ENCODE data around the gene DIP2B.

DNA sequence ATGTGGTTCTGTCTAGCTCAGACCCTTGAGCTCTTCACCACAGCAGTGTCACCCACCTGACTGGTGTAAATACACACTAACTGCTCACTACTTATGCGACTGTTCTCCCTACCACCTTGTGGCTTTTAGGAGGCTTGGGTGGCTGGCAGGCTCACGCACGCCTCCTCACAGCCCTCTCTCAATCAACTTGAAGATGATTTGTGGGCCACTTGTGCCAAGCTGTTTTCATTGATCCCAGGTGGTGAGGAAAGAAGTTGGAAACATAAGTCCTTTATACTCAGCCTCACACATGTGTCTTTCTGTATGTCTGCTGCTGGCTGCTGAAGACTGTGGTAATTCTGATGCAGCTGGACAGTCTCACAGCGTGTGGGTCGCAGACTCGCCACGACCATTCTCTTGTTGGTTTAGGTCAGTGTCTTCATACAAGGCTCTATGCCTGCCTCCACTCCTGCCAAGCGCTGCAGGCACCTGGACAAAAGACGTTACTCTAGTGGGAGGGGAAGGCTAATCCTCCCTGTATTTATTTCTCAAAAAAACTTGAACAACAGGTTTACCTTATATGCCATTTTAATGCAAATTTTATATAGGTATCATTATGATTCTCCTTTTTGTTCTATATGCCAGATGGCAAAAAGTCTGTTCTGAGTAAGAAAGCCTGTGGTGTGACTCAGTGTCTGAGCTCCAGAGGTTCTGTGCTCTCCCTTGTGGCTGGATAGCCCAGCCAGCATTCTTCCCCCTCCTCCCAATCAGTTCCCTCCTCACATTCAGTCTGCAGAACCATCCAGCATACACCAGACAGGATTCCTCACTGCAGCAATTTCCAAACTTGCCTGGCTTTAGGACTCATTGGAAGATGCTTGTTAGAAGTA is 115.6 kb downstream of the DIP2B start:
- TF ChIP-seq, protein P1, sequence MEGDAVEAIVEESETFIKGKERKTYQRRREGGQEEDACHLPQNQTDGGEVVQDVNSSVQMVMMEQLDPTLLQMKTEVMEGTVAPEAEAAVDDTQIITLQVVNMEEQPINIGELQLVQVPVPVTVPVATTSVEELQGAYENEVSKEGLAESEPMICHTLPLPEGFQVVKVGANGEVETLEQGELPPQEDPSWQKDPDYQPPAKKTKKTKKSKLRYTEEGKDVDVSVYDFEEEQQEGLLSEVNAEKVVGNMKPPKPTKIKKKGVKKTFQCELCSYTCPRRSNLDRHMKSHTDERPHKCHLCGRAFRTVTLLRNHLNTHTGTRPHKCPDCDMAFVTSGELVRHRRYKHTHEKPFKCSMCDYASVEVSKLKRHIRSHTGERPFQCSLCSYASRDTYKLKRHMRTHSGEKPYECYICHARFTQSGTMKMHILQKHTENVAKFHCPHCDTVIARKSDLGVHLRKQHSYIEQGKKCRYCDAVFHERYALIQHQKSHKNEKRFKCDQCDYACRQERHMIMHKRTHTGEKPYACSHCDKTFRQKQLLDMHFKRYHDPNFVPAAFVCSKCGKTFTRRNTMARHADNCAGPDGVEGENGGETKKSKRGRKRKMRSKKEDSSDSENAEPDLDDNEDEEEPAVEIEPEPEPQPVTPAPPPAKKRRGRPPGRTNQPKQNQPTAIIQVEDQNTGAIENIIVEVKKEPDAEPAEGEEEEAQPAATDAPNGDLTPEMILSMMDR (IDR thresholded peaks at IDR 0.05), result no peak
- TF ChIP-seq POLR2A (IDR thresholded peaks at IDR 0.05), result no peak
- TF ChIP-seq EP300 (IDR thresholded peaks at IDR 0.05), result no peak
- TF ChIP-seq POLR2AphosphoS5 (IDR thresholded peaks at IDR 0.05), result no peak

Measured in stomach (tissue), 4 donors.